SH-SY5Y (cell line): ENCODE results near the gene SERPINB2.

Experiments used
- GATA2 ChIP-seq: IDR thresholded peaks from 2 replicates; pipeline ENCODE4 v1.6.1; 2011; ENCODE audit warnings: mild to moderate bottlenecking, low read depth, low read length
- GATA3 ChIP-seq: IDR thresholded peaks from 2 replicates; pipeline ENCODE4 v1.6.1; 2011; ENCODE audit warnings: low read depth, mild to moderate bottlenecking, low read length, moderate library complexity

Gene SERPINB2

GRCh38 chr18:63899206-63899605, 11.7 kb downstream of the SERPINB2 start:
- TF ChIP-seq GATA2: no peak
- no peak for TF ChIP-seq GATA3

GRCh38 chr18:63903851-63904570, 16.5 kb downstream of the SERPINB2 start:
- TF ChIP-seq GATA3: no peak
- TF ChIP-seq GATA2: no peak

- no peak for TF ChIP-seq GATA3
- no peak for TF ChIP-seq GATA2
These were observed 17.2 kb downstream of the SERPINB2 start for GRCh38 chr18:63904694-63905093.

GRCh38 chr18:63905361-63905760, 17.9 kb downstream of the SERPINB2 start:
- TF ChIP-seq GATA3 (no peak), GATA2 (no peak)

GRCh38 chr18:63906056-63906455, 18.6 kb downstream of the SERPINB2 start:
- no peak for TF ChIP-seq GATA3
- no peak for TF ChIP-seq GATA2

GRCh38 chr18:63907664-63908063, 20.2 kb downstream of the SERPINB2 start, which contains the start of gene SERPINB10:
SERPINB10 (plus strand) TSS chr18:63907958; CDS start chr18:63915511, 7,553 bp downstream.
- TF ChIP-seq GATA3: no peak
- TF ChIP-seq GATA2: no peak

- TF ChIP-seq GATA3 (no peak), GATA2 (no peak)
These were observed 21.4 kb downstream of the SERPINB2 start for GRCh38 chr18:63908858-63909257.

- TF ChIP-seq GATA2 (no peak), GATA3 (no peak)
These were observed 22.4 kb downstream of the SERPINB2 start for GRCh38 chr18:63909870-63910269.

- no peak for TF ChIP-seq GATA3
These were observed 30.3 kb downstream of the SERPINB2 start for GRCh38 chr18:63917817-63918216.

- TF ChIP-seq GATA3 (no peak), GATA2 (no peak)
These were observed 34.5 kb downstream of the SERPINB2 start for GRCh38 chr18:63922049-63922448.

- TF ChIP-seq GATA2: no peak
- no peak for TF ChIP-seq GATA3
These were observed 37.0 kb downstream of the SERPINB2 start for GRCh38 chr18:63924551-63924950.

GRCh38 chr18:63928331-63928730, 40.8 kb downstream of the SERPINB2 start:
- TF ChIP-seq GATA2: no peak
- TF ChIP-seq GATA3: no peak

- TF ChIP-seq GATA2 (no peak), GATA3 (no peak)
These were observed 43.4 kb downstream of the SERPINB2 start for GRCh38 chr18:63930773-63931354.

- TF ChIP-seq GATA2 (no peak), GATA3 (no peak)
These were observed 48.8 kb downstream of the SERPINB2 start for GRCh38 chr18:63936156-63936931.

GRCh38 chr18:63936932-63937393, 49.5 kb downstream of the SERPINB2 start:
- no peak for TF ChIP-seq GATA3
- no peak for TF ChIP-seq GATA2
